Common myeloid progenitor, CD34-positive (primary cell): ENCODE measurements around the gene CHD6.

Experiments used
- CTCF ChIA-PET: fragments of 350-600 bp; sonication (Branson Sonifier 250); formaldehyde crosslinking; loops from one replicate; lab custom pipeline; 2021; ENCODE audit warnings: antibody characterized with exemption; lab: Charles Lee
- POLR2A ChIA-PET: fragments of 350-600 bp; sonication (Branson Sonifier 250); formaldehyde crosslinking; loops from one replicate; lab custom pipeline; 2021; ENCODE audit warnings: antibody characterized with exemption; lab: Charles Lee
- DNase-seq, 3 donors: peaks; one replicate each; pipeline versions ENCODE4 v3.0.0 to v3.0.0-alpha.2; 2013
- H3K27ac ChIP-seq, 2 experiments: 1 replicate in 1 of 2; 2 replicates in 1 of 2; pipeline ENCODE4 v1.7.0; 2013; ENCODE audit warnings: inconsistent platforms in 2 of 2, low read length in 2 of 2, mild to moderate bottlenecking in 2 of 2, low read depth in 1 of 2, moderate library complexity in 1 of 2; ENCODE audit not compliant: severe bottlenecking in 2 of 2, insufficient read depth in 1 of 2, poor library complexity in 1 of 2
- H3K27me3 ChIP-seq, 5 experiments: replicated peaks in 2 of 5; 1 replicate in 3 of 5; 2 replicates in 2 of 5; pipeline versions ENCODE4 v1.6.1 to v1.7.0; 2013; ENCODE audit warnings: low read length in 4 of 5, mild to moderate bottlenecking in 2 of 5, moderate library complexity in 2 of 5, inconsistent platforms in 1 of 5; ENCODE audit not compliant: insufficient read depth in 5 of 5, control insufficient read depth in 4 of 5
- H3K36me3 ChIP-seq, 4 experiments: 1 replicate in 2 of 4; 2 replicates in 2 of 4; pipeline versions ENCODE4 v1.6.1 to v1.7.0; 2013; ENCODE audit warnings: low read length in 3 of 4, control low read depth in 1 of 4, mild to moderate bottlenecking in 1 of 4; ENCODE audit not compliant: control insufficient read depth in 4 of 4, insufficient read depth in 4 of 4
- H3K4me1 ChIP-seq, 4 experiments: 1 replicate in 3 of 4; 2 replicates in 1 of 4; pipeline versions ENCODE4 v1.6.1 to v1.7.1; 2013; ENCODE audit warnings: low read length in 3 of 4, mild to moderate bottlenecking in 3 of 4, control low read depth in 1 of 4, inconsistent platforms in 1 of 4, moderate library complexity in 1 of 4; ENCODE audit not compliant: control insufficient read depth in 4 of 4, insufficient read depth in 4 of 4; ENCODE audit errors: control extremely low read depth in 1 of 4
- H3K4me3 ChIP-seq, 7 experiments: 1 replicate in 4 of 7; 2 replicates in 3 of 7; pipeline versions ENCODE4 v1.5.1 to v1.7.0; 2013; ENCODE audit warnings: mild to moderate bottlenecking in 7 of 7, low read length in 6 of 7, moderate library complexity in 6 of 7, inconsistent platforms in 2 of 7, low read depth in 2 of 7, control low read depth in 1 of 7; ENCODE audit not compliant: insufficient read depth in 4 of 7, control insufficient read depth in 1 of 7; ENCODE audit errors: extremely low read depth in 1 of 7
- H3K9me3 ChIP-seq, 5 experiments: 1 replicate in 4 of 5; 2 replicates in 1 of 5; pipeline versions ENCODE4 v1.6.1 to v1.7.1; 2013; ENCODE audit warnings: low read length in 4 of 5, mild to moderate bottlenecking in 2 of 5, inconsistent platforms in 1 of 5, low read depth in 1 of 5, moderate library complexity in 1 of 5; ENCODE audit not compliant: control insufficient read depth in 4 of 5, insufficient read depth in 2 of 5; ENCODE audit errors: control extremely low read depth in 1 of 5
- WGBS: methylation state at CpG from one replicate; pipeline ENCODE4 v1.1.5; 2013; ENCODE audit not compliant: insufficient coverage; 5-methylcytosine and 5-hydroxymethylcytosine counted together

The CHD6 gene

DNA sequence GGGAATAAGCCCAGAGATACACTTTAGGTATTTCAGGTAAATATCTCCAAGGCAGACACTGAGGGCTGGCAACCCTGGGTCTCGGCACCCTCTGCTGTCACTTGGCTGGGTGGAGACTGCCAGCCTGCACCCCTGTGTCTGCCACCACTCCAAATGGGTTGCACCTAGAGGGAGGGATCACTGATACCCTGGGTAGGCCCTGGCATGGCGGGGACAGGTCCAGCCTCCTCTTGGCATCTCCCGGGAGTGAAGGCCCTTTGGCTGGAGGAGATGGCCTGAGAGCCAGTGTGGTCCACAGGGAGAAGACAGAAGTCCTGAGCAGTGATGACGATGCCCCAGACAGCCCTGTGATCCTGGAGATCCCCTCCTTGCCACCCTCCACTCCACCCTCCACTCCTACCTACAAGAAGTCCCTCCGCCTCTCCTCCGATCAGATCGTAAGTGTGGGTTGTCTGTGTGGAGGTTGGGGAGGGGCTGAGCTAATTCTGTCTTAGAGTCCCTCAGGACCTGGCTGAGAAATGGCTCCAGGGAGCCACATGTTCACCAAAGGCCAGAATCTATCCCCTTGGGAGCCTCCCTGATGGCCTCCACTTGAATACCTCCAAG, 262.5 kb downstream of the CHD6 start:
- H3K36me3 ChIP-seq, result no peaks in the 10 kb centered on the region
- no peaks in the 10 kb centered on the region for H3K9me3 ChIP-seq
- no peak for DNase-seq
- WGBS, result 92% methylated on average over 1 of the region's 7 CpGs
- no peaks in the 10 kb centered on the region for H3K4me1 ChIP-seq
- no peak overlapping the region for H3K4me3 ChIP-seq
- ChIA-PET CTCF (interaction anchor here (1.4 kb wide), 1 partner anchor 13 kb away, joined by 3 read pairs; no protein-coding TSS in a partner anchor), POLR2A (no interaction called here)
- H3K27me3 ChIP-seq, result peaks cover 0 to 26% (median 12%) of the 10 kb centered on the region in 5 experiments
- no peak overlapping the region for H3K27ac ChIP-seq

GRCh38 chr20:41355192-41355591, 263.0 kb downstream of the CHD6 start:
- H3K9me3 ChIP-seq, result no peaks in the 10 kb centered on the region
- ChIA-PET CTCF (interaction anchor here (1.4 kb wide), 1 partner anchor 13 kb away, joined by 3 read pairs; no protein-coding TSS in a partner anchor), POLR2A (interaction anchor here (0.6 kb wide), 1 partner anchor 135 kb away, joined by 3 read pairs; no protein-coding TSS in a partner anchor)
- no peak overlapping the region for H3K4me3 ChIP-seq
- H3K27ac ChIP-seq, result no peak overlapping the region
- H3K36me3 ChIP-seq, result no peaks in the 10 kb centered on the region
- 95% methylated on average over 3 of the region's 3 CpGs for WGBS
- no peak for DNase-seq
- peaks cover 0 to 27% (median 15%) of the 10 kb centered on the region in 5 experiments for H3K27me3 ChIP-seq
- H3K4me1 ChIP-seq, result no peaks in the 10 kb centered on the region

DNA sequence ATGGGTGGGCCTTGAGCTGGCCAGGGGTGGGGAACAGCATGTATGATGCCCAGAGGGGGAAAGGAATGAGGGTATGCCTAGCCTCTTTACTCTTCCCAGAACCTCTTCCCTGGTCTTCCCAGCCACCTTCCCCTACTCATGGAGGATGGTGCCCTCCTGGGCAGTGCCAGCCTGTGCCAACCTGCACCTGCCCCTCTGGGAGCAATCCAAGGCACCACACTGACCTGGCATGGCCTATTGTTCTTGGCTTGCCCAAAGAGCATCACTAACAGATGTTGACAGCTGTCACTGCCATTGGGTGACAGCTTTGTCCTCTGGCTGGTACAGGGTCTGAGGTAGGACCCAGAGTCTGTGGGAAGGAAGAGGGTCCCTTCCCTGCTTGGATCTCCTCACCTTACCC, 264.6 kb downstream of the CHD6 start:
- POLR2A ChIA-PET, result no interaction called here
- Histone ChIP-seq H3K9me3 (no peaks in the 10 kb centered on the region), H3K27ac (no peak overlapping the region), H3K36me3 (no peaks in the 10 kb centered on the region), H3K4me1 (no peaks in the 10 kb centered on the region), H3K4me3 (no peak overlapping the region), H3K27me3 (peaks cover 0 to 30% (median 17%) of the 10 kb centered on the region in 5 experiments)
- CTCF ChIA-PET, result interaction anchor here (1.1 to 1.8 kb wide), 4 partner anchors 9 to 59 kb away, joined by 3 to 4 read pairs (median 4); no protein-coding TSS in a partner anchor
- no peak for DNase-seq

GRCh38 chr20:41352666-41353065, 265.5 kb downstream of the CHD6 start:
- WGBS, result 92% methylated on average over 5 of the region's 5 CpGs
- no peak for DNase-seq
- POLR2A ChIA-PET, result no interaction called here

DNA sequence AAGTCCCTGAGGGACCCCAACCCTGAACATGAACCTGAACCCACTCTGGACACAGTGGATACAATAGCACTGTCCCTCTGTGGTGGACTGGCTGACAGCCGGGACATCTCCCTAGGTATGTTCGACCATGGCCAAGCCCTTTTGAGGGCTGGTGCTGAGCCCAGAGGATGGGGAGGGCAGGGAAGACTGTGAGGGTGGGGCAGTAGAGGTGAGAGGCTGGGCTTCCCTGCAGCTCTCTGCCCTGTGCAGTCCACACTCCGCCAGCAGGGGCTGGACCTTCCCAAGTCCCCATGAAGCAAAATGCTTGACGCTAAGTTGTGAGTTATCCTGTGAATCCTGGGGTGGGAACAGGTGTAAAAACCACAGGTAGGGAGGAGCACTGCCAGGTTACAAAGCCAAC, 266.1 kb downstream of the CHD6 start:
- DNase-seq, result no peak
- WGBS, result 97% methylated on average over 4 of the region's 4 CpGs
- H3K27ac ChIP-seq, result no peak overlapping the region
- H3K9me3 ChIP-seq, result no peaks in the 10 kb centered on the region
- ChIA-PET POLR2A (no interaction called here), CTCF (interaction anchor here (0.9 to 1.8 kb wide), 4 partner anchors 10 to 383 kb away, joined by 3 to 4 read pairs (median 4); no protein-coding TSS in a partner anchor)
- H3K4me3 ChIP-seq, result no peak overlapping the region
- H3K27me3 ChIP-seq, result peaks cover 0 to 30% (median 18%) of the 10 kb centered on the region in 5 experiments
- H3K36me3 ChIP-seq, result no peaks in the 10 kb centered on the region
- H3K4me1 ChIP-seq, result no peaks in the 10 kb centered on the region

More at GRCh38 chr20:41352666-41353065, 265.5 kb downstream of the CHD6 start:
- Histone ChIP-seq H3K36me3 (no peaks in the 10 kb centered on the region), H3K27me3 (peaks cover 0 to 30% (median 18%) of the 10 kb centered on the region in 5 experiments), H3K27ac (no peak overlapping the region), H3K4me3 (no peak overlapping the region), H3K4me1 (no peaks in the 10 kb centered on the region), H3K9me3 (no peaks in the 10 kb centered on the region)
- CTCF ChIA-PET, result interaction anchor here (0.9 to 1.8 kb wide), 5 partner anchors 8 to 384 kb away, joined by 3 to 4 read pairs (median 3); no protein-coding TSS in a partner anchor
